Caco-2 (cell line): ENCODE data around the gene RBM12. TPM values are rescaled to one million over a fixed set of nuclear protein-coding genes. Genes with fewer than 3 reads are reported as not detected.

Experiments used
- BruUV-seq: library from RNA; stranded (reverse); fragments of 400-500 nt; replicated peaks from 2 replicates; lab custom pipeline; 2021; lab: Mats Ljungman, UMichigan
- CTCF ChIA-PET: fragments of 300-600 bp; sonication (Branson Sonifier 250); formaldehyde crosslinking; loops from one replicate; lab custom pipeline; 2022; ENCODE audit warnings: antibody characterized with exemption; lab: Charles Lee
- POLR2A ChIA-PET: fragments of 300-600 bp; sonication (Branson Sonifier 250); formaldehyde crosslinking; loops from one replicate; lab custom pipeline; 2022; ENCODE audit warnings: antibody characterized with exemption; lab: Charles Lee
- DNase-seq, 2 experiments: peaks; one replicate each; pipeline versions ENCODE4 v3.0.0 to v3.0.0-alpha.2; 2020 to 2022
- H3K27me3 ChIP-seq: replicated peaks from 2 replicates; pipeline ENCODE4 v1.6.0; 2011; ENCODE audit warnings: low read length; ENCODE audit not compliant: control insufficient read depth, insufficient read depth
- H3K36me3 ChIP-seq: 2 replicates; pipeline ENCODE4 v1.5.1; 2011; ENCODE audit warnings: low read length; ENCODE audit not compliant: control insufficient read depth, insufficient read depth
- H3K4me1 ChIP-seq: fragments of 250-450 bp; sonication (Bioruptor Pico); 2 replicates; pipeline ENCODE4 v1.5.1; 2020; ENCODE audit warnings: mild to moderate bottlenecking
- H3K4me3 ChIP-seq: 2 replicates; pipeline ENCODE4 v1.5.1; 2011; ENCODE audit warnings: low read depth, mild to moderate bottlenecking, control low read depth, low read length
- H3K9me3 ChIP-seq: fragments of 250-450 bp; sonication (Bioruptor Pico); 2 replicates; pipeline ENCODE4 v1.5.1; 2020; ENCODE audit warnings: mild to moderate bottlenecking, moderate library complexity
- H3K27ac Mint-ChIP-seq: one replicate; pipeline ENCODE4 v1.8.0; 2022; ENCODE audit warnings: mixed read lengths; ENCODE audit not compliant: unreplicated experiment
- H3K27me3 Mint-ChIP-seq: one replicate; pipeline ENCODE4 v1.8.0; 2022; ENCODE audit warnings: mixed read lengths; ENCODE audit not compliant: insufficient read depth, unreplicated experiment
- H3K36me3 Mint-ChIP-seq: one replicate; pipeline ENCODE4 v1.8.0; 2022; ENCODE audit warnings: mild to moderate bottlenecking, mixed read lengths; ENCODE audit not compliant: insufficient read depth, unreplicated experiment
- H3K4me1 Mint-ChIP-seq: one replicate; pipeline ENCODE4 v1.8.0; 2022; ENCODE audit warnings: low read depth, mixed read lengths; ENCODE audit not compliant: unreplicated experiment
- H3K4me3 Mint-ChIP-seq: one replicate; pipeline ENCODE4 v1.8.0; 2022; ENCODE audit warnings: mild to moderate bottlenecking, moderate library complexity, mixed read lengths; ENCODE audit not compliant: unreplicated experiment
- H3K9me3 Mint-ChIP-seq: one replicate; pipeline ENCODE4 v1.8.0; 2022; ENCODE audit warnings: mixed read lengths; ENCODE audit not compliant: unreplicated experiment
- intact Hi-C: fragments of 100-400 bp; cut with micrococcal nuclease; formaldehyde crosslinking; loops from one replicate; pipeline ENCODE4 v1.10.0; 2022; ENCODE audit not compliant: unreplicated experiment
- total RNA-seq: library from RNA; stranded (reverse); gene quantifications from 2 replicates; pipeline ENCODE4 v1.2.3, GENCODE V29; 2022
- TF ChIP-seq, protein P1 (sequence below), 2 experiments: fragments of 200-600 bp in 1 of 2; IDR thresholded peaks; 1 replicate in 1 of 2; 2 replicates in 1 of 2; pipeline versions ENCODE4 v1.5.1 to v1.8.0; 2011 to 2022; ENCODE audit warnings: antibody characterized with exemption in 1 of 2, control low read depth in 1 of 2, inconsistent platforms in 1 of 2, low read depth in 1 of 2, low read length in 1 of 2, mild to moderate bottlenecking in 1 of 2, moderate library complexity in 1 of 2; ENCODE audit not compliant: insufficient read depth in 1 of 2, severe bottlenecking in 1 of 2, unreplicated experiment in 1 of 2

The RBM12 gene
- total RNA-seq, 1 experiment from 2014 or later = 147 TPM

DNA sequence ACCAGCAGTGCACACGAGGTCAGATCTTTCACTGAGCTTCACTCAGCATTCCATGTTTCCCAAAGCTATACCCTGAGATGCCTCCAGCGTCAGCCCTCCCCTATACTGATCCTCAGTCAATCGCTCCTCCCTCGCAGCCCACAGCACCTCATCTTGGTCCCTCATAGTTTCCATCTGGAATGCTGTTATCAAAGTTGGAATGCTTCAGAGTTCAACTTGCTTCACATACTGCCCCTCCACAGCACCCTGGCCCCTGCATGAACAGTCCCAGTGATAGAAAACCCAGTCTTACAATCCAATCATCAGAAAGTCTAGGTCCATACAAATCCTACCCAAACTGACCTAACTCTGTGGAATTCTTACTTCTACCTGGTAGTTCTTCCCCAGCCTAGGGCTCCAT lies 29.0 kb downstream of the RBM12 start:
- POLR2A ChIA-PET = interaction anchor here (0.6 to 1.4 kb wide), 5 partner anchors 19 to 318 kb away, joined by 4 to 19 read pairs (median 4); partner anchors contain the start of genes RBM39, SCAND1 and SPAG4
- no peaks in the 10 kb centered on the region for H3K27me3 Mint-ChIP-seq
- Histone ChIP-seq H3K36me3 (peaks cover 9% of the 10 kb centered on the region), H3K4me3 (no peak overlapping the region), H3K27me3 (no peaks in the 10 kb centered on the region), H3K4me1 (peaks cover 24% of the 10 kb centered on the region), H3K9me3 (no peaks in the 10 kb centered on the region)
- TF ChIP-seq, protein P1, sequence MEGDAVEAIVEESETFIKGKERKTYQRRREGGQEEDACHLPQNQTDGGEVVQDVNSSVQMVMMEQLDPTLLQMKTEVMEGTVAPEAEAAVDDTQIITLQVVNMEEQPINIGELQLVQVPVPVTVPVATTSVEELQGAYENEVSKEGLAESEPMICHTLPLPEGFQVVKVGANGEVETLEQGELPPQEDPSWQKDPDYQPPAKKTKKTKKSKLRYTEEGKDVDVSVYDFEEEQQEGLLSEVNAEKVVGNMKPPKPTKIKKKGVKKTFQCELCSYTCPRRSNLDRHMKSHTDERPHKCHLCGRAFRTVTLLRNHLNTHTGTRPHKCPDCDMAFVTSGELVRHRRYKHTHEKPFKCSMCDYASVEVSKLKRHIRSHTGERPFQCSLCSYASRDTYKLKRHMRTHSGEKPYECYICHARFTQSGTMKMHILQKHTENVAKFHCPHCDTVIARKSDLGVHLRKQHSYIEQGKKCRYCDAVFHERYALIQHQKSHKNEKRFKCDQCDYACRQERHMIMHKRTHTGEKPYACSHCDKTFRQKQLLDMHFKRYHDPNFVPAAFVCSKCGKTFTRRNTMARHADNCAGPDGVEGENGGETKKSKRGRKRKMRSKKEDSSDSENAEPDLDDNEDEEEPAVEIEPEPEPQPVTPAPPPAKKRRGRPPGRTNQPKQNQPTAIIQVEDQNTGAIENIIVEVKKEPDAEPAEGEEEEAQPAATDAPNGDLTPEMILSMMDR (IDR thresholded peaks at IDR 0.05; ENCODE audit: insufficient read depth in 1 of 2, low read depth in 1 of 2, low read length in 1 of 2, severe bottlenecking in 1 of 2, unreplicated experiment in 1 of 2) = no peak
- H3K4me1 Mint-ChIP-seq = peaks cover 47% of the 10 kb centered on the region
- CTCF ChIA-PET = interaction anchor here (0.8 to 3.3 kb wide), 3 partner anchors 17 to 138 kb away, joined by 3 to 17 read pairs (median 4); no protein-coding TSS in a partner anchor
- intact Hi-C loops = loop anchor here (2.0 kb wide), 1 partner anchor 19 kb away; no protein-coding TSS in a partner anchor
- no TSS peak for BruUV-seq
- peak overlapping the region; percentile 41 for H3K27ac Mint-ChIP-seq
- peaks cover 65% of the 10 kb centered on the region for H3K36me3 Mint-ChIP-seq
- no peak overlapping the region for H3K4me3 Mint-ChIP-seq
- H3K9me3 Mint-ChIP-seq = no peaks in the 10 kb centered on the region
- peak; percentile 60 to 67 for DNase-seq

DNA sequence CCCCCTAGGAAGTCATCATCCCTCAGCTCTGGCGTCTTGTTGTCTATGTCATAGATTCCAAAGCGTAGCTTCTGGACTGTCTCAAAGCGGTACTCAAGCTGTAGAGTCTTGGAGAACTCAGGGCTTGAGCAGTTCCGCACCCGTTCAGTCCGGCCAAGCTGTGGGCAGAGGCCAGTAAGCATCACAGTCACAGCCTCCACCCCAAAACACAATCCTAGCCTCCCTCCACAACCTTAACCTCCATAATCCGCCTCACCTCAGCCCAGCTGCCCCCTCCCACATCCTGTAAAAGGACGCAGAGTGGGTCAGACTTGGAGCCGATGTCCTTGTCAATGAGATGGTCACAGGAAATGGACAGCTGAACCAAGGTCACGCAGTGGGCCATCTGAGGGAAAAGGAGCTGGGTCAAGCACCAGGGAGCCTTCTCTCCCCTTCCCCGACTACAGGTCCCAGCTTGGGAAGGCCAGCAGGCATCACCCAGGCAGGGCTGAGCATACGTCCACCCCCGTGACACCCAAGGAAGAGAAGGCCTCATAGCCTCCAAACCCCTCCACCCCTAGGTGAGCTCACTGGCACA lies 32.1 kb downstream of the RBM12 start:
- Mint-ChIP-seq H3K27ac (peak overlapping the region; percentile 27), H3K36me3 (peaks cover 76% of the 10 kb centered on the region), H3K9me3 (no peaks in the 10 kb centered on the region), H3K27me3 (no peaks in the 10 kb centered on the region), H3K4me3 (no peak overlapping the region), H3K4me1 (peaks cover 30% of the 10 kb centered on the region)
- H3K4me1 ChIP-seq = peaks cover 24% of the 10 kb centered on the region
- peaks cover 12% of the 10 kb centered on the region for H3K36me3 ChIP-seq
- BruUV-seq = no TSS peak
- intact Hi-C loops = no loop called here
- TF ChIP-seq, protein P1 (IDR thresholded peaks at IDR 0.05; ENCODE audit: insufficient read depth in 1 of 2, low read depth in 1 of 2, low read length in 1 of 2, severe bottlenecking in 1 of 2, unreplicated experiment in 1 of 2) = no peak
- peak in 1 of 2 experiments; percentile 41 for DNase-seq
- no peak overlapping the region for H3K4me3 ChIP-seq
- CTCF ChIA-PET = no interaction called here
- POLR2A ChIA-PET = interaction anchor here (0.5 kb wide), 1 partner anchor 603 kb away, joined by 3 read pairs; the partner anchor contains the start of gene AAR2
- no peaks in the 10 kb centered on the region for H3K27me3 ChIP-seq
- no peaks in the 10 kb centered on the region for H3K9me3 ChIP-seq

DNA sequence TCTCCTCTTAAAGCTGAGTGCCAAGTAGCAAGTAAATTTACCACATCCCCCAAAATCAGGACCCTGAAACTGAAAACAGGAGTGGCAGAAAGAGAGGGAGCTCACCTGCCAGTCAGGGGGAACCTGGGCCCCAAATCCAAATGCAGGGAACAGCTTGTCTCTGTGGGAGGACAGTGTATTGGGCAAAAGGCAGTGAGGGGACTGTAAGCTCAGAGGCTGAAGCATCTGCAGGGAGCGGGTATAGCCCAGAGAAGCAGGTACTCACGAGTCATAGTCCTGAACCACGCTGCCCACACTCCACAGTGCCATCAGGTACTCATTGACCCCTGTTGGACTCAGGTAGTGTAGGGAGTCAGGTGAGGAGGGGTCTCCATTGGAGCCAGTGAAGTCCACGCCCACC lies 34.1 kb downstream of the RBM12 start:
- no peaks in the 10 kb centered on the region for H3K9me3 ChIP-seq
- Mint-ChIP-seq H3K4me1 (peaks cover 14% of the 10 kb centered on the region), H3K9me3 (no peaks in the 10 kb centered on the region), H3K36me3 (peaks cover 93% of the 10 kb centered on the region), H3K4me3 (no peak overlapping the region), H3K27ac (no peak overlapping the region), H3K27me3 (no peaks in the 10 kb centered on the region)
- intact Hi-C loops = no loop called here
- H3K27me3 ChIP-seq = no peaks in the 10 kb centered on the region
- TF ChIP-seq, protein P1 (IDR thresholded peaks at IDR 0.05; ENCODE audit: insufficient read depth in 1 of 2, low read depth in 1 of 2, low read length in 1 of 2, severe bottlenecking in 1 of 2, unreplicated experiment in 1 of 2) = no peak
- no TSS peak for BruUV-seq
- peaks cover 19% of the 10 kb centered on the region for H3K36me3 ChIP-seq
- H3K4me3 ChIP-seq = no peak overlapping the region
- peaks cover 6% of the 10 kb centered on the region for H3K4me1 ChIP-seq
- peak in 1 of 2 experiments; percentile 43 for DNase-seq
- ChIA-PET POLR2A (interaction anchor here (0.5 to 1.5 kb wide), 2 partner anchors 12 to 370 kb away, joined by 3 to 5 read pairs; no protein-coding TSS in a partner anchor), CTCF (interaction anchor here (0.7 to 1.5 kb wide), 5 partner anchors 9 to 1214 kb away, joined by 3 to 8 read pairs (median 3); partner anchors contain the start of gene SPAG4)
